Measurements from ENCODE around the gene MAP3K20. TPM values are rescaled to one million over a fixed set of nuclear protein-coding genes. Genes with fewer than 3 reads are reported as not detected.

MAP3K20 gene
- total and polyA plus RNA-seq, 10 donors: 3.2 to 24.1 (median 14.6) TPM

- TF ChIP-seq POLR2AphosphoS5 (IDR thresholded peaks at IDR 0.05) (no peak), POLR2A (IDR thresholded peaks at IDR 0.05) (no peak), CTCF (IDR thresholded peaks at IDR 0.05 in 8 of 11, conservative IDR thresholded peaks at IDR 0.05 in 3 of 11) (no peak)
- DNase-seq: no peak
- Histone ChIP-seq H3K27me3 (replicated peaks in 1 of 7) (no peaks in the 10 kb centered on the region), H3K36me3 (no peaks in the 10 kb centered on the region), H3K27ac (no peak overlapping the region), H3K9me3 (peaks cover 0 to 16% (median 8%) of the 10 kb centered on the region in 8 donors), H3K4me3 (no peak overlapping the region), H3K4me1 (no peaks in the 10 kb centered on the region)
- WGBS, 5 donors: 72 to 91% (median 81%) methylated on average over 3 of the region's 3 CpGs
- intact Hi-C loops (cut with DNase I; ENCODE audit: low total_unique reads): no loop called here
These were observed 197.2 kb downstream of the MAP3K20 start for GRCh38 chr2:173272849-173273248.

GRCh38 chr2:173278794-173279526, 203.3 kb downstream of the MAP3K20 start:
- 66 to 75% (median 71%) methylated on average over 3 of the region's 3 CpGs for WGBS, 5 donors
- Histone ChIP-seq H3K4me1 (no peaks in the 10 kb centered on the region), H3K27ac (no peak overlapping the region), H3K36me3 (no peaks in the 10 kb centered on the region), H3K4me3 (no peak overlapping the region), H3K9me3 (peaks cover 0 to 15% (median 4%) of the 10 kb centered on the region in 8 donors), H3K27me3 (replicated peaks in 1 of 7) (no peaks in the 10 kb centered on the region)
- no peak for TF ChIP-seq POLR2AphosphoS5 (IDR thresholded peaks at IDR 0.05)
- intact Hi-C loops (cut with DNase I; ENCODE audit: low total_unique reads): no loop called here
- no peak for DNase-seq

GRCh38 chr2:173279527-173279868, 203.9 kb downstream of the MAP3K20 start:
- H3K36me3 ChIP-seq: no peaks in the 10 kb centered on the region
- H3K4me1 ChIP-seq: no peaks in the 10 kb centered on the region
- H3K4me3 ChIP-seq: no peak overlapping the region
- TF ChIP-seq POLR2A (IDR thresholded peaks at IDR 0.05) (no peak), CTCF (IDR thresholded peaks at IDR 0.05 in 8 of 11, conservative IDR thresholded peaks at IDR 0.05 in 3 of 11) (no peak), POLR2AphosphoS5 (IDR thresholded peaks at IDR 0.05) (no peak)
- 76 to 86% (median 81%) methylated on average over 3 of the region's 3 CpGs for WGBS, 5 donors
- peaks cover 0 to 10% (median 0%) of the 10 kb centered on the region in 8 donors for H3K9me3 ChIP-seq
- H3K27ac ChIP-seq: no peak overlapping the region
- no peak for DNase-seq
- no peaks in the 10 kb centered on the region for H3K27me3 ChIP-seq (replicated peaks in 1 of 7)
- intact Hi-C loops (cut with DNase I; ENCODE audit: low total_unique reads): no loop called here

GRCh38 chr2:173280853-173281252, 205.2 kb downstream of the MAP3K20 start:
- 76 to 90% (median 82%) methylated on average over 11 of the region's 11 CpGs for WGBS, 5 donors
- DNase-seq: no peak
- H3K27ac ChIP-seq: no peak overlapping the region
- H3K4me3 ChIP-seq: no peak overlapping the region
- peaks cover 0 to 8% (median 0%) of the 10 kb centered on the region in 8 donors for H3K9me3 ChIP-seq
- H3K36me3 ChIP-seq: no peaks in the 10 kb centered on the region
- H3K27me3 ChIP-seq (replicated peaks in 1 of 7): no peaks in the 10 kb centered on the region
- H3K4me1 ChIP-seq: no peaks in the 10 kb centered on the region
- intact Hi-C loops (cut with DNase I; ENCODE audit: low total_unique reads): no loop called here
- no peak for TF ChIP-seq POLR2A (IDR thresholded peaks at IDR 0.05)
- no peak for TF ChIP-seq CTCF (IDR thresholded peaks at IDR 0.05 in 8 of 11, conservative IDR thresholded peaks at IDR 0.05 in 3 of 11)
- TF ChIP-seq POLR2AphosphoS5 (IDR thresholded peaks at IDR 0.05): no peak
